Activated CD8-positive, alpha-beta memory T cell treated with anti-CD3 and anti-CD28 coated beads for 1 hour (primary cell): ENCODE measurements around the gene IREB2.

ENCODE experiments used
- DNase-seq, 2 donors: peaks; one replicate each; pipeline ENCODE4 v3.0.0-alpha.2; 2020; ENCODE audit warnings: low read depth in 1 of 2; ENCODE audit errors: extremely low read depth in 1 of 2

Gene IREB2

DNA sequence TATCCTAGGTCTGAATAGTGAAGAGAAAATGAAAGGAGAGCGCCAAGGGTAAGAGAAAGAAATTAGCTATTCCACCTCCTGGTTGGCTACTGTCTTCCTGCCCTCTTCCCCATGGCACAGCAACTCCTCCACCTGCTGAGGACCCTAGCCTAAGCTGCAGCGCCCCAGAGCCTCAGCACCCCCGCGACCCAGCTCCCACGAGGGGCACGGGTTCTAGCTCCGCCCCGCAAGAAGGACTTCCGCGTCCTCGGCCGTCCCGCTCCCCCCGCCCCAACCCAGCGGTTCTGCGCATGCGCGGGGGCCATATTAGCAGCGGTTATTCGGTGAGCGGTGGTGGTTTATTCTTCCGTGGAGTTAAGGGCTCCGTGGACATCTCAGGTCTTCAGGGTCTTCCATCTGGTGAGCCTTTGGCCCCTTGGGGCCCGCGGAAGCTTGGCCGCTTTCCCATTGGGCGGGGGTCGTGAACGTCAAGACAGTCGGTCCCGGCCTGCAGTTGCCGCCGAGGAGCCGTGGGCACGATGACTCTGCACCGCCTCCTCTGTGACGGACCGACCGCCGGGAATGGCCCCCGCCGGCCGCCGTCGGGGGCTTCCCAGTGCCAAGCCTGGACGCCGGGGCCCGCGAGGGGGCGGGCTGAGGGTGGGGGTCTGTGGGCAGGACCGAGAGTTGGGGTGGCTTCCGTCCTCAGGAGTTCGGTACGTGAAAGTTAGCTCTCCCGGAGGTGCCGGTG, 102.3 kb downstream of the IREB2 start, which contains the start of gene PSMA4:
Gene PSMA4, plus strand, starts transcription at position 304 of the 730 bp plus-strand sequence. CDS start 1,484 bp downstream, outside the sequence.
- peak; percentile 85 to 94 for DNase-seq

- DNase-seq = no peak
These were observed 103.1 kb downstream of the IREB2 start for GRCh38 chr15:78540871-78541743.

DNA sequence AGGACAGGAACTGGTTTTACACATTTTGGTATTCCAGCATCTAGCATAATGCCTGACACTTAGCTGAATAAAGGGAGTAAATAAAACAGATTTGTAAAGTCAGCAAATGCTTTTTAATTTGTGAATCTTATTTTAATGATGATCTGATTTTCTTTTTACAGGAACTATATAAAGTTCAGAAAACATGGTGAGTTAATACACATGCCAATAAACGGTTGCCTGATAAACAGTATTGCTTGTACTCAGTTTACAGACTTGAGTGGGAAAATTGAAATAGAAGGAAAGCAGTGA, 103.7 kb downstream of the IREB2 start:
- DNase-seq = no peak

GRCh38 chr15:78542647-78543046, 104.6 kb downstream of the IREB2 start:
- DNase-seq = no peak

GRCh38 chr15:78550194-78550593, 112.2 kb downstream of the IREB2 start:
- no peak for DNase-seq

DNA sequence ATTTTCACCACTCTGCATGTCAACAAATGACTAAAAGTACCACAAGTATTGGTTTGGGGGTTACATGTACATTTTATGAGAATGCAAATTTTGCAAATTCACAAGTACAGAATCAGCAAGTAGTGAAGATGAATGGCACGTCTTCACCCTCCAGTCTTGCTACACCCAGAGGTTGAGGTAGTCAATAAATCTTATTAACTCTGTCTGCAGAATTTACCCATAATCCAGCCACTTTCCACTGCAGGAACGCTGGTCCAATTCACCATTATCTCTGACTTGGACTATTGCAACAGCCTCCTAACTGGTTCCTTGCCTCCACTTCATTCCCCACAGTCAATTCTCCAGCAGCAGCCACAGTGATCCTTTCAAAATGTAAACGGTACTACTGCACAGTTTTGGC, 112.8 kb downstream of the IREB2 start:
- no peak for DNase-seq
